LNCAP (cell line): ENCODE measurements around the gene TBC1D14.

Source experiments
- CTCF ChIP-seq: fragments of 450-650 bp; IDR thresholded peaks from 2 replicates; pipeline ENCODE4 v1.5.1; 2017; ENCODE audit warnings: mild to moderate bottlenecking

The TBC1D14 gene

DNA sequence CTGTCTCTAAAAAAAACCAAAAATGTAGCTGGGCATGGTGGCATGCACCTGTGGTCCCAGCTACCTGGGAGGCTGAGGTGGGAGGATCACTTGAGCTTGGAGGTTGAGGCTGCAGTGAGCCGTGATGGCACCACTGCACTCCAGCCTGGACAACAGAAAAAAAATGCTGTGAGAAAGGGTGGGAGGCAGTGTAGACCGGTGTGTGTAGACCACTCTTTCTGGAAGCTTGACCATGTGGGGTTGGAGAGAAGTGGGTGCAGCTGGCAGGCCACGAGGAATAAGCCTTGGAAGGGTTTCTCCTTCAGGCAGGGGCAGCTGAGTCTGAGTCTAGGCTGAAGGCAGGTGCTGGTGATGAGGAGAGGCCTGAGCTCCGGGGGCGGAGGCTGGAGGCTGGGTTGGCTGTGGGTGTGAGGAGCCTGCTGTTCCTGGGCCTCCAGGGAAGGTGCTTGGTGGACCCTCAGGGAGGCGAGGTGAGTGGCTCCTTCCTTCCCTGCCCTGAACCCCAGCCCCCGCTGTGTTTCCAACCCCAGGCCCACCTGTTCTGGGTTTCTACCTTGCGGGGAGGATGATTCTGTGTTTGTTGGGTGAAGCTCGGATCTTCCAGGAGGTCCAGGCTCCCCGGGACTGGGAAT lies 9.3 kb upstream of the TBC1D14 start:
- no peak for TF ChIP-seq CTCF

- no peak for TF ChIP-seq CTCF
These were observed 8.7 kb upstream of the TBC1D14 start for GRCh38 chr4:6900956-6901355.

- no peak for TF ChIP-seq CTCF
These were observed 7.8 kb upstream of the TBC1D14 start for GRCh38 chr4:6901669-6902317.

- no peak for TF ChIP-seq CTCF
These were observed 7.1 kb upstream of the TBC1D14 start for GRCh38 chr4:6902318-6903042.

- no peak for TF ChIP-seq CTCF
These were observed 3.8 kb upstream of the TBC1D14 start for GRCh38 chr4:6905516-6906445.

GRCh38 chr4:6907658-6908191 lies 1.9 kb upstream of the TBC1D14 start:
- peak; percentile 69 for TF ChIP-seq CTCF
